GM19023 (cell line): ENCODE data around the gene MSI2.

Experiments
- ATAC-seq: cut with Tn5 transposase; IDR thresholded peaks from one replicate; pipeline ENCODE4 v1.9.1; 2021; ENCODE audit warnings: mild to moderate bottlenecking, moderate library complexity; ENCODE audit not compliant: unreplicated experiment

The MSI2 gene

GRCh38 chr17:57338257-57338914 lies 82.1 kb downstream of the MSI2 start:
- ATAC-seq, result peak; percentile 67

- ATAC-seq, result no peak
Measured at GRCh38 chr17:57340160-57340981, 84.0 kb downstream of the MSI2 start.

GRCh38 chr17:57341611-57342540 lies 85.6 kb downstream of the MSI2 start:
- no peak for ATAC-seq

- no peak for ATAC-seq
Measured at GRCh38 chr17:57342963-57343589, 86.8 kb downstream of the MSI2 start.

GRCh38 chr17:57343717-57344116 lies 87.4 kb downstream of the MSI2 start:
- no peak for ATAC-seq

DNA sequence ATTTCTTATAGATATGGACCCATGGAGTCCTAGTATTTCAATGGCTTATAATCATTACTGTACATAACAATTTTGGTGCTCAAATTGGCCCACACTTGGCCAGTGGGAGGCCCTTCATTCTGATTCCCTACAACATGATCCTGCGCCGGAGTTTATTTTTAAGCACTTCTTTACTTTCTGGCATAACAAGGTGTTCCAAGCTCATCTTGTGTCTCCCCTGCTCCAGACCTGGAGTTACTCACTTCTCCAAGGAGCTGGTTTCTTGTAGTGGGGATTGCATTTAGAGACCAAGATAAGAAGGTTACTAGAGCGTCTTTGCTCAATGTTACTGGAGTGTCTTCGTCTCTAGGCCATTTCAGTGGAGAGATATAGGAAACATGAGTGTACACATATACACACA lies 87.9 kb downstream of the MSI2 start:
- no peak for ATAC-seq

GRCh38 chr17:57349541-57350247 lies 93.4 kb downstream of the MSI2 start:
- ATAC-seq, result no peak

- no peak for ATAC-seq
Measured at GRCh38 chr17:57350266-57350665, 93.9 kb downstream of the MSI2 start.

DNA sequence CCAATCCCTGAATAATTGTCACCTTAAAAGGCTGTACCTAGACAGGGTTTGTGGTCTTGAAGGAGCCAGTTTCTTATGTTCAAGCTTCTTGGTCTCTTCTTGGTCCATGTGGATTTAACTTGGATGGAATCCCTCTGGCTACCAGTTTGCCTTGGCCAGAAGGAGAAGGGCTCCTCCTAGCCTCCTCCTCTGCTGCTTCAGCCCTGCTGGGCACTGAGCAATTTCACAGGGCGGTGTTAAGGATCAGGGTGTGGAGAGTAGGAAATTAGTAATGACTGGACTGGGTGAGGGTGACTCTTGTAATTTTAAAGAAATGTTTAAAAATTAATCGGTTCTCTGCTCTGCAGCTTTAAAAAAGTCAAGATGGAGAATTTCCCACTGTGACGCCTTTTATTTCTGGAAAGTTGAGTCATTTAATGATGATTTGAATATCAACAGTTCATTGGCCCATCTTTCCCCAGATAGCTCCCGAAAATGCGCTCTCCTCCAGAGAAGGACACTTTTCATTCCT lies 96.4 kb downstream of the MSI2 start:
- ATAC-seq, result no peak

DNA sequence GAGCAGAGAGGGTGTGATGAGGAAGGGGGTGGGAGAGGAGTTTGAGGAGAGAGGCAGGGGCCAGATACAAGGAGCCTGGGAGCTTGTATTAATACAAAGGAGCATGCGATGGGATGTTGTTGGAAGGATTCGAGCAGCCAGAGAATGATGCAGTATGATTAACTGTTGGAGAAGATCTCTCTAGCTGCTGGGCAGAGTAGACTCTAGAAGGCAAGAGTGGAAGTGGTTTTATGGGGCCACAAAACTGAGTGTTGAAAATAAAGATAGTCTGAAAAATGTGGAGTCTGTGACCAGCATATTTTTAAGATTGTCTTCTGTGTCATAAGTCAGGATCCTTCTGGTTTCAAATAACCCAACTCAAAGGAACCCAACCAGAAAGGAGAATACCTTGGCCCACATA lies 98.3 kb downstream of the MSI2 start:
- no peak for ATAC-seq

GRCh38 chr17:57355090-57355859 lies 99.0 kb downstream of the MSI2 start:
- no peak for ATAC-seq

- ATAC-seq, result no peak
Measured at GRCh38 chr17:57356153-57356718, 99.9 kb downstream of the MSI2 start.

DNA sequence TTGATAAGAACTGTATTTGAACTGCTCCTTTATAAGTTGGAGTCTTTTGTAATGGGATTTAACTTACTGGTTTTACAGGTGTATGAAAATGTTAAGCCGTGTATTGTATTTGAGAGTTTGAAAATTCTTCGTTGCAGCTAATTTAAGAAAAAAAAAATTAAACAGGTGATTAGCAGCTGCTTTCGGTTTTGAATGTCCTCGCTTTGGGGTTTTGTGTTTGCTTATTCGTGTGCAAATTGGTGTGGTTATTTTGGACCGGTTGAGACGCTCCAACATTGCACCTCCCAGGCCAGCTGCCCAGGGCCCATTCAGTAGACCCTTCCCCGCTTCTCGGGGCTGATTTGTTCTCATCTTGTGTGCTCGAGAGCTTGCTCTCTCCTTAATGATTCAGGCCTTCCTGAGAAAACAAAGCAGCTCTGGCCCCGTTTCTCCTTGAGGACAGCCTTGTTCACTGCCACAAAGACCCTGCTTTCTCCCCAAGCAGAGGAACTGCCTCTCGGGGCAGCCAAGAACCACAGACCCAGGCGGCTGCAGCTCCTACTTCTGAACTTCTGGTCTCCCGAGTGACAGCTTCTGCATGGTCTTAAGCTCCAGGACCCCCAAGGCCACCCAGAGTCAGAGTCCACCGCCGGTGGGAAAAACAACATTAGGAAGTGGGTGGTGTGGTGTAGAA lies 100.5 kb downstream of the MSI2 start:
- ATAC-seq, result peak; percentile 52

DNA sequence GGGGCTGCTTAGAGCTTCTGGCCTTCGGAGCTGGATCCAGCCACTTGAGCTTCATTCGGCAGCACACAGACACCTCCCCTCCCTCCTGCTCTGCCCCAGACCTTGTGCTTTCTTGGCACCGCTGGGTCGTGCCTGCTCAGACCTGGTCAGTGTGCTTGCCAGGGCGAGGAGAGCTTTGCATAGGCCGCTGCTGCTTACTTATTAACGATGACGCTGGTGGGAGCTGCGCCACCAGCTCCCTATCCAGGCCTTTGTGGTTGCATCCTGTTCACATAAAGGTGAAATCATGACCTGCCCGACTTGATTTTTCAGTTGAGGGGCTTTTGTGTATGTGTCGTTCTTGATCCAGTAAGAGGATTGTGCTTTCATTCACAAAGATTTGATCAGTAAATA lies 101.1 kb downstream of the MSI2 start:
- ATAC-seq, result peak; percentile 58

GRCh38 chr17:57357830-57358430 lies 101.6 kb downstream of the MSI2 start:
- peak; percentile 55 for ATAC-seq

- no peak for ATAC-seq
Measured at GRCh38 chr17:57360266-57360665, 103.9 kb downstream of the MSI2 start.

- ATAC-seq, result no peak
Measured at GRCh38 chr17:57362797-57363556, 106.7 kb downstream of the MSI2 start.
